Measurements from ENCODE around the gene SYMPK.

GRCh38 chr19:45884682-45885555 lies 22.0 kb upstream of the SYMPK start:
- TF ChIP-seq, protein P1, sequence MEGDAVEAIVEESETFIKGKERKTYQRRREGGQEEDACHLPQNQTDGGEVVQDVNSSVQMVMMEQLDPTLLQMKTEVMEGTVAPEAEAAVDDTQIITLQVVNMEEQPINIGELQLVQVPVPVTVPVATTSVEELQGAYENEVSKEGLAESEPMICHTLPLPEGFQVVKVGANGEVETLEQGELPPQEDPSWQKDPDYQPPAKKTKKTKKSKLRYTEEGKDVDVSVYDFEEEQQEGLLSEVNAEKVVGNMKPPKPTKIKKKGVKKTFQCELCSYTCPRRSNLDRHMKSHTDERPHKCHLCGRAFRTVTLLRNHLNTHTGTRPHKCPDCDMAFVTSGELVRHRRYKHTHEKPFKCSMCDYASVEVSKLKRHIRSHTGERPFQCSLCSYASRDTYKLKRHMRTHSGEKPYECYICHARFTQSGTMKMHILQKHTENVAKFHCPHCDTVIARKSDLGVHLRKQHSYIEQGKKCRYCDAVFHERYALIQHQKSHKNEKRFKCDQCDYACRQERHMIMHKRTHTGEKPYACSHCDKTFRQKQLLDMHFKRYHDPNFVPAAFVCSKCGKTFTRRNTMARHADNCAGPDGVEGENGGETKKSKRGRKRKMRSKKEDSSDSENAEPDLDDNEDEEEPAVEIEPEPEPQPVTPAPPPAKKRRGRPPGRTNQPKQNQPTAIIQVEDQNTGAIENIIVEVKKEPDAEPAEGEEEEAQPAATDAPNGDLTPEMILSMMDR (IDR thresholded peaks at IDR 0.05), result no peak
- no peak for TF ChIP-seq POLR2A (IDR thresholded peaks at IDR 0.05)

All from Peyer's patch (tissue), 4 donors.